ENCODE results near the gene ARHGEF38. TPM values are rescaled to one million over a fixed set of nuclear protein-coding genes. Genes with fewer than 3 reads are reported as not detected.
A peak's percentile ranks its signal among the peaks of the same experiment; 100 is the strongest.

Gene ARHGEF38, protein sequence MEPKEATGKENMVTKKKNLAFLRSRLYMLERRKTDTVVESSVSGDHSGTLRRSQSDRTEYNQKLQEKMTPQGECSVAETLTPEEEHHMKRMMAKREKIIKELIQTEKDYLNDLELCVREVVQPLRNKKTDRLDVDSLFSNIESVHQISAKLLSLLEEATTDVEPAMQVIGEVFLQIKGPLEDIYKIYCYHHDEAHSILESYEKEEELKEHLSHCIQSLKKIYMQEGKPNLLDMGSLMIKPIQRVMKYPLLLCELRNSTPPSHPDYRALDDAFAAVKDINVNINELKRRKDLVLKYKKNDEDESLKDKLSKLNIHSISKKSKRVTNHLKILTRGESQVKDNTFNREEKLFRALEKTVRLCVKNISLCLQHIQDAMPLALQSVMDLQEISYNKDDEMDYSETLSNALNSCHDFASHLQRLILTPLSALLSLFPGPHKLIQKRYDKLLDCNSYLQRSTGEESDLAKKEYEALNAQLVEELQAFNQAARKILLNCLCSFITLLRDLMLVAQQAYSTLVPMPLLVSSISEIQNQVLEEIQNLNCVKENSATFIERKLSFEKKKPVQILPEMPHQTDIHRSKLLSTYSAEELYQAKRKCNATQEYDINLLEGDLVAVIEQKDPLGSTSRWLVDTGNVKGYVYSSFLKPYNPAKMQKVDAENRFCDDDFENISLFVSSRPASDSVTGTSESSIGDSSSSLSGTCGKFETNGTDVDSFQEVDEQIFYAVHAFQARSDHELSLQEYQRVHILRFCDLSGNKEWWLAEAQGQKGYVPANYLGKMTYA
- not detected in 2 replicates for total RNA-seq (2014; rRNA removed; shearing (Covaris generic))

DNA sequence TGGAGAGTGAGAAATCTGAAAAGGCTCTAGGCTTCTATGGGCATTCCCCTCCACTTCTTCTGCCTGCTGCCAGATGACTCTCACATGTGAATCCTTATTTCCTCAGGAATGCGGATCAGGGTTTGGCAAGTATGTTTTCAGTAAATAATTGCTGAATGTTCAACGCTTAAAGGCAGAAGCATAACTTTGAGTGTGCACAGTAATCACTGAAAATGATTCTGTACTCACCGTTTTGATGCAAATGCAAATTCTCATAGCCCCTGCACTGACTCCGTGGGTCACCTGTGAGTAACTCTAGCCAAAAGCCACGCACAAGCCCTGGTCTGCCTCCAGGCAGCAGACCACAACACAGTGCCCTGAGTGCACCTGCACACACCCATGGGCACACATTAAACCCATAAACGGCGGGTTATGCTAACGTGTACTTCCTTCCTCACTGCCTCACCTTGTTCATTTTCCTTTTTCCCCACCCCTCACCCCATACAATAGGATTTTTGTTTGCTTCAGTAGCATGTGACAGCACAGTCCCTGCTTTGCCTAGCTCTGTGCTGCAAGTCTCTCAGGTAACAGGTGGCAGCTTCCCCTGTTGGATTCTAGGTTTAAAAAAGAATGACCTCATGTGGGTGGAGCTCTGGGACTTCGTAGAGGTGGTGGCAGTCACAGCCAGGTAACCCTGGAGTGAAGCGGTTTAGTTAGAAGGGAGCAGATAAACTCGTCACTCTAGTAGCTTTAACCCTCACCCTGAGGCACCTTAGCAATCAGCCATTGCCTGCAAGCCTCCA, at the start of gene ARHGEF38:
TSS of gene ARHGEF38 (plus strand) at position 656 of the 782 bp plus-strand sequence. CDS start 146 bp downstream, outside the sequence.
- peak; percentile 3 for DNase-seq (ENCODE audit: low read depth)

DNA sequence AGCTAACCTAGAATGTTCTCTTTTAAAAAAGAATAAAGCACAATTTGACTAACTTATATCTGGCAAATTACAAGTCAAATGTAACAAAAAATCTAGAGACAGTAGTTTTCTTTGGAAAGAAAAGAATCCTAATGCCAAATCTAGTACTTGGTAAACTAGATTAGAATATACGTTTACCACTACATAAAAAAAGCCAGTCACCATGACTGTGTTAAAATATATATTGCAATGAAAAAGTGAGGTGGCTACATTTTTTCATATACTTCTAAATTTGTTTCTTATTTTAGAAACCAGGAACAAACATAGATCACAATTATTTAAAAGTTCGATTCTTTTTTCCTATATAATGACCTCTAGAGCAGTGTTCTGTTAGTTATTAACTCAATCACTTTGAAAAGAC, 48.9 kb upstream of the ARHGEF38 start:
- DNase-seq (ENCODE audit: low read depth) = no peak

DNA sequence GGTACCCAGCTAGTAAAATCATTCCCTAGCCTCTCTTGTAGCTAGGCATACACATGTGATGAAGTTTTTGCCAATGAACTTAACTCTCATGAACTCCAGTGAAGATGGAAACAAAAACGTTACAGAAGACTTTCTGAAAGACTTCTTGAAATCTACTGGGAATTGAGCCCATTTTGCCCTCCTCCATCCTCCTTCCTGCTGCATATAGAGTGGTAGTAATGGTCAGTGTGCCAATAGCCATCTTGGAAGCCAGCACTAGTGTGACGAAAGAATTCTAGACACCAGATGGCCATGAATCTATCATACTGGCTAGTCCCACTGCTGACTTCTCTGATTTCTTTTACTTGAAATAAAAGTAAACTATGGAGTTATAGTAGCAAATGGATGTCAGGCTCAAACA, 47.7 kb upstream of the ARHGEF38 start:
- DNase-seq (ENCODE audit: low read depth) = no peak

DNA sequence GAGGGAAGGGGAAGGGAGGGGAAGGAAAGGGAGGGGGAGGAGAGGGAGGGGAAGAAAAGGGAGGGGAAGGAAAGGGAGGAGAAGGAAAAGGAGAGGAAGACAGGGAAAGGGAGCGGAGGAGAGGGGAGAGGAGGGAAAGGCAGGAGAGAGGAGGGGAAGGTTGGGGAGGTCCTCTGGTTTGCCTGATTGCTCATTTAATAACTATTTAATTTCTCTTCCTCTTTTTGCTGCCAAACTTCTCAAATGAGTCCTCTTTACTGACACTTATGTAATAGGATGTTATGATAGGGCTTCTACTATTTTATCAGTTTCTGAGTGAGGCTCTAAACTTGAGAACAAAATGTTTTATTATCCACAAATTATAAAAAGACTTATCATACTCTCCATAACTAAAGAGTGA, 43.1 kb upstream of the ARHGEF38 start:
- DNase-seq (ENCODE audit: low read depth) = no peak

DNA sequence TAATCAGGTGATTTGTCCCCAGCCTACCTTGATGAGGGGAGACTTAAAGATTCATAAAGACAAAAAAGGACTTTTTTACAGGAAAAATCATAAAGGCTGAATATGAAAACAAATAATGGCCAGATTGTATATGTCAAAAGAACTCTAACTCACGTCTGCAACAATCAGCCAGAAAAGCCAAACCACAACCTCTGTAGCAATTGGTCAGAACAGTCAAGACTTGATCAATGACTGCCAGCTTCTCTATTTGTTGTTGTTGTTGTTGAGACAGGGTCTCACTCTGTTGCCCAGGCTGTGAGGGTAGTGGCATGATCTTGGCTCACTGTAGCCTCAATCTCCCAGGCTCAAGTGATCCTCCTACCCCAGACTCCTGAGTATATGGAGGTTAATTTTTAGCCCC, 42.7 kb upstream of the ARHGEF38 start:
- no peak for DNase-seq (ENCODE audit: low read depth)

DNA sequence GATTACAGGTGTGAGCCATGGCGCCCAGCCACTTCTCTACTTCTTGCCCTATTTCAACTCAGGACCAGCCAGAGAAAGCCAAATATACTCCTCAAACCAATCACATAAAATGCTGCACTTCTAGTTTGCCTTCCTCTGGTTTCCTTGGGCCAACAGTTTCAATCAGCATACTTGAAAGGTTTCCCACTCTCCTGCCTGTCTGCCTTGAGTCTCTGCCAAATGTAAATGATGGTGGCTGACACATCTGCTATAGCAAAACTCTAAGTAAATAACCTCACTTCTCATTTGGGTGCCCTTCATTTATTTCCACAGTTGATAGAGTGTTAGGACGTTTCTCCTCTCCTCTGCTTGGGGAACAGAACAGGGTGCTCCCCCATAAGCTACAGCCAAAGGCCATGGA, 42.2 kb upstream of the ARHGEF38 start:
- DNase-seq (ENCODE audit: low read depth) = no peak

DNA sequence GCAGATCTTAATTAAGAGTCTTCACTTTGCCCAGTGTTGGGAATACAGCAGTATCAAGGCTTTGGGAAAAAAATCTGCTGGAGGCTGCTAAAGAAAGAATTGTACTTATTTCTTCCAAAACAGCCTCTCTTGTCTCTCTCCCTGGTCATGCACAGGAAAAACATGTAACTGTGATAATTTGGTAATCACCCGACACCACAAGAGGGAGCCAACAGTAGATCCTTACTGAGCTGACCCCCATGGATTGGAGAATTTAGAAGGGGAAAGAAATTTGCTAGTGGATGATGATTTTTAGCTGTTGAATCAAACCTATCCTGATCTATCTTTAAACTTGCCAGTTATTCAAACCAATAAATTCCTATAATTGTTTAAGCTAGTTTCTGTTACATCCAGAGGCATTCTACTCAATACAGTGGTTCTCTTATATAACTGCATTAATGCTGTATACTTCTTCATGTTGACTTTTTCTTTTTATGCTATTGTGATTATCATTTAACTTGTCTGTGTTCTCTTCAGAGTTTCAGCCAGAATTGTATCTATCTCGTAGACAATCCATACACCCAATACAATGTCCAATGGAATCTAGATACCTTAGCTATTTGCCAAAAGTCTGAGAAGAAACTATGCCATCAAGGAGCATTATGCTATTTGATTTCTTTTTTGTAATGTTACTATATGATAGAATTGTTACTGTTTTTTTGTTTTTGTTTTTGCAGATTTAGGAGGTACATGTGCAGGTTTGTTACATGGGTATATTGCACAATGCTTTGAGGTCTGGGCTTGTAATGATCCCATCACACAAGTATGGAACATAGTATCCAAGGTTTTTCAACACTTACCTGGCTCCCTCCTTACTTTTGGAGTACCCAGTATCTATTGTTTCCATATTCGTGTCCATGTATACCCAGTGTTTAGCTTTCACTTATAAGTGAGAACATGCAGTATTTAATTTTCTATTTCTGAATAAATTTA, 31.3 kb upstream of the ARHGEF38 start:
- peak; percentile 20 for DNase-seq (ENCODE audit: low read depth)

DNA sequence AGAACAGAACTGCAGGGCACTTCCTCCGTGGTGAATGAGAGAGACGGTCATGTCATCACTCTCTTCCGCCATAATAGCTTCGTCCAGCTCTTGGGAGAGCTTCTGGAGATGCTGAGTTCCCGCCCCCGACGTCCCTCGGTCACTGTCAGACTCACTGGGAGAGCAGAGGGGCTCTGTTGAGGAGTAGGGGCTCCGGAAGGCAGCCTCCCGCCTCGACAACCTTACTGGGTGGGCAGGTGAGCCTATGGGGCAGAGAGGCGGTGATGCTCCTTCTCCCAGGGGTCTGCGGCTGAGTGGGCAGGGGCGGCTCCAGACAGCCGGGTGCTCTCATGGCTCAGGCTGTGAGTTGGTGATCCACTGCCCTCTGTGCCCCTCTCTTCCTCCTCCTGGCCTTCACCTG, 25.8 kb upstream of the ARHGEF38 start:
- DNase-seq (ENCODE audit: low read depth) = no peak

DNA sequence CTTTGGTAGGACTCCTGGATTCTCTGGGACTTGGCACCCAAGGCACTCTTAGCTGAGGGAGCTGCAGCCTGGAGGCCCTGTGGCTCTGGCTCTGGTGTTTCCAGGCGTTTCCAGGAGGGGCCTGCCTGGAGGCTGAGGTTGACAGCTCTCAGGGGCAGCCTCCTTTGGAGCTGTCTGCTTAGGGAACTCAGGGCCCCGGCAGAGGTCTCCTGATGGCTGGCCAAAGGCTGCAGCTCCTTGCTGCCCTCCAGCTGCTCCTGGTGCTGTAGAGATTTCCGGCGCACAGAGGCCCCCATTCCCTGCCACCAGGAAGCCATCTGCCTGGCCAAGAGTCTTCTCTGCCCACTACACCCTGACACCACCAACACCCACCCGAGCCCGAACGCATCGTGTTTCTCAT, 25.3 kb upstream of the ARHGEF38 start:
- DNase-seq (ENCODE audit: low read depth) = no peak

DNA sequence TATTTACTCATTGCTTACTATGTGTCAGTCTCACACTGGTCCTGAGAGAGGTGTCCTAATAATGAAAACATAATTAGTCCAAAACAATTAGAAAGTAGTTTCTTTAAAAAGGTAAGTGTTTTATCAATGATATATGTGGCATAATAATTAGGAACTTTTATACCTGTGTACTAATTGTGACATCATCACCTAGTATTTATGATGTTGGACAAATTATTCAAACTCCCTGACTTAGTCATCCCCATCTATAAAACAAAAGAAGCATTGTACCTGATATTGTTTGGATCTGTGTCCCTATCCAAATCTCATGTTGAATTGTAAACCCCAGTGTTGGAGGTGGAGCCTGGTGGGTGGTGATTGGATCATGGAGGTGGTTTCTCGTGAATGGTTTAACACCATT, 15.8 kb upstream of the ARHGEF38 start:
- DNase-seq (ENCODE audit: low read depth) = no peak

DNA sequence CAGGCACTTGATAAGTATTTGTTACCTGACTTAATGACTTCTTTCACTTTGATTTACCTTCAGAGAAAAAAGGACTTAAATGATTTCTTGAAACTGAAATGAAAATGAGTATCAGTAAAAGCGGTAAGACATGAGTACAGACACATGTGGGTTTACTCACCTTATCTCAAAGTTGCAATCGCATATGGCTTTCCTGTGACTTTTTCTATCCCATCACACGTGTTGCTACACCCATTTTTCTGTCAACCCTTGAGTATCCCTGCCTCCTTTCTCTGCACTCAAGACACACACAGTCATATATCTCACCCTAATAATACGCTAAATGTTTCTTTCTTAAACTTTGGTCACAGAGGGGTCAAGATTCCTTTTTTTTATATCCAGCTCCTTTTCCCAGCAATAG, 11.0 kb upstream of the ARHGEF38 start:
- DNase-seq (ENCODE audit: low read depth) = no peak

DNA sequence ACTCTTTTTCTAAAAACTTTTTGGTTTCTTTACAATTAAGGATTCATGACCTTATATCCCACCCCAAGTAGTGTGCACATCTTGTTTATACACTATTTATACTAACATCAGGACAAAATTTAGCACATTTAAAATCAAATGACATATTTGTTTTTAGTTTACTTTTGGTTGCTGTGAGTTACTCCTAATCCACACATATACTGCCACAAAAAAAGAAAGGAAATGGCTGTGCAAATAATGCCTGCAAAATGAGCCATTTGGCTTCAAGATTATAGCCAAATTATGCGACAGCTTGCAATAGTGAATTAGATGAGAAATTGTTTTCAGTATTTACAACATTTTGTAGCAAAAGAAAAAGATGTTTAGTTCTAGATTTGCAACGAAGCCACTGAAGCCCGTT, 10.4 kb upstream of the ARHGEF38 start:
- DNase-seq (ENCODE audit: low read depth) = no peak

DNA sequence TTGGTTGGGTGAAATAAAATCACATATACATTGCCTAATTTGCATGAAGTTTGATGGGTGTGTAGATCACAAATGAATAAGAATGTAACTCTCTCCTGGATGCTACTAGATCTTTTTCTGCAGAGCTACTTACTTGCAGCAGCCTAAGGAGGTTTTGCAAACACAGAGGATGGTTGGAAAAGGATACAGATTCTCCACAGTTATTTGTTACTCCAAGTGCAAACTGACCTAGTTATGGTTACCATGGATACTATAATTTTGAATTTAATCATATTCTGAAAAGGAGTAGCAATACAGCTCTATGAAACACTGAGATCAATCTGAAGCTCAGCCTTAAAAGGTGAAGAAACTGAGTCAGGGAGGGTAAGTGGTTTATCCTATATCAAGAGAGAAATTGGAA, 9.1 kb upstream of the ARHGEF38 start:
- DNase-seq (ENCODE audit: low read depth) = no peak

DNA sequence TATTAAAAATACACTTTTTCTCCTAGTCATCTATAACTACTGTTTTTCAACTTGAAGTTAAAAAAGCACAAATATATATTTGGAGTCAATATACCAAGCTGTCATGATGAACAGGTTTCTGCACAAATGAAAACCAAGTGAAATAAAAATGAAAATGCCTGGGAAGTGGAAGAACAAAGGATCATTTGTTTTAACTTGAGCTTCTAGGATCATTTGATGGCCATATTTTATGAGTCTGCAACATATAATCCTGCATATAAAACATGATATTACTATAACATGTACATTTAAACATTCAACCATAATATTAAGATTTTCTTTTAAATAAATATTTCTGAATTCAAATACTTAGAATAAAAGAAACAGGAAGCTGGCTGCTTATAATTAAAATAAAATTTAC, 8.5 kb upstream of the ARHGEF38 start:
- no peak for DNase-seq (ENCODE audit: low read depth)

DNA sequence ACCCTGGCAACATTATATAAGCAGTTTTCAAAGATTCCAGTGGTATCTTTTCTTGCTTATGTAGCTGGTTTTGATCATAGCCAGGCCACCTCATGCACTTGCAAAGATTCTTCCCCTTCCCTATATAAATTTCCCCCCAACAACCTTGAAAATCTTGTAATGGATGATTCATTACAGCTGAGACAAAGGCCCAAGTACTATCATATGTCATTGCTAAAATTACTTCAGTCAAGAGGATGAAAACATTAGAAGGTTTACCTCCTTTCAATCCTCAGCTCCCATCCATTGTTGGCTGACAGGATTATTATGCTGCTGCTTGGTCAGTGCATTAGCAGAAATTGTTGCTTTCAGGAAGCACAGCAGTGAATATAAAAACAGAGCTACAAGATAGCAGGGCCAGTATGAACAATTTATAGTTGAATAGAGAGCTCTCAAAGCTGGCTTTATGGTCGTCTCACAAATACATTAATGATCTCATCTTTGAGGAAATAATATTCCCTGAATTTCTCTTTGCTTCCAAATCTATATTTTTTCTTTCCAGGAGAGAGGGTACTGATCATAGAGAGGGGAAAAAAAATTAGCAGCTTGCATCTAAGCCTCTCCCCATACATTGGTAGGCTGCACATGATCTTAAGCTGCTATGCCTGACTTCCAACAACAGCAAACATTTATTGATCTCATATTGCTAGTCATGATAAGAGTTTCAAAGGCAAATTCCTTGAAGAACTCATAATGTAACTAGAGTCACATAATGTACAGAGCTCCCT, 7.7 kb upstream of the ARHGEF38 start:
- no peak for DNase-seq (ENCODE audit: low read depth)

DNA sequence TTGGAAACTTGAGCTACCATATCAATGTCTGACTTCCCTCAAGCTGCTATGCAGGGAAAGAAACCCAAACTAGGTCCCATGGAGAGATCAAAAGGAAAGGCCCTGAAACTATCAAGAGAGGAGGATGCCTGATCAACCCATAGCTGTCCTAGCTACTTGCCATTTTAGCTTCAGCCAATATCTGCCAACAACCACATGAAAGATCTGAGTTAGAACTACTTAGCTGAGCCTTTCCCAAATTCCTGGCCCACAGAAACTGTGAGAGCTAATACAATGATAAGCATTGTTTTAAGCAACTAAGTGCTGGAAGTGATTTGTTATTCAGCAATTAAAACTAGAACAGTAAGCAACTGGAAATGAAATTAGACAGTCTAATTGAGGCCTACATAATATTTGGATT, 6.3 kb upstream of the ARHGEF38 start:
- DNase-seq (ENCODE audit: low read depth) = no peak

DNA sequence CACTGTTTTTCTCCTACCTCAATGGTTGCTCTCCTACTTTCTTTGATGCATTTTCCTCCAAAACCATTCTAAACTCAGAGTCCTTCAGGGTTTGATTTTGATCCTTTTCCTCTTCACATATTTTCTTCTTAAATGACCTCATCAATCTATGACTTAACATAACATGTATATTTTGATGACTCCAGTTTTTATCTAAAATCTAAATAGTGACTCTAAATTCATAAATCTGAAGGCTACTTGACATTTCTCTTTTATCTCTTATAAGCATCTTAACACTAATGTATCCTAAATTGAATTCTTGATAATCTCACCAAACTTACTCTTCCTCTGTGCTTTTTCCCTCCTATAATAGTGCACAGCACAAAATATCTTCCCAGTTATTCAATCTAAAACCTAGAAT, 4.7 kb upstream of the ARHGEF38 start:
- DNase-seq (ENCODE audit: low read depth) = no peak

DNA sequence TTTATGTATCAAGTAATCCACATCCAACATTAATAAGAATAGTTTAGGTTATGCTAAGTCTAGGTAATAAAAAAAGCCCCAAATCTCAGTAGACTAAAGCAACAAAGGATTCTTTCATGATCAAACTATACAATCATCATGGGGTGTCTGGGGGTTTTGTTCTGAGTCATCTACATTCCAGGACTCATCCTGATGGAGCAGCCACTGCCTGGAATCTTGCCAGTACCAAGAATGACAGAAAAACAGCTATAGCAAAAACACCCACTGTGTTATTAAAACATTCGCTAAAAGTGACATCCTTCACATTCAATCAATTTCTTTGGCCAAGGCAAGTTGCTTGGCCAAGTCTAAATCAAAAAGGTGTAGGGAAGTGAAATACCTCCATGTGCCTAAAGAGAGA, 3.9 kb upstream of the ARHGEF38 start:
- peak; percentile 35 for DNase-seq (ENCODE audit: low read depth)

DNA sequence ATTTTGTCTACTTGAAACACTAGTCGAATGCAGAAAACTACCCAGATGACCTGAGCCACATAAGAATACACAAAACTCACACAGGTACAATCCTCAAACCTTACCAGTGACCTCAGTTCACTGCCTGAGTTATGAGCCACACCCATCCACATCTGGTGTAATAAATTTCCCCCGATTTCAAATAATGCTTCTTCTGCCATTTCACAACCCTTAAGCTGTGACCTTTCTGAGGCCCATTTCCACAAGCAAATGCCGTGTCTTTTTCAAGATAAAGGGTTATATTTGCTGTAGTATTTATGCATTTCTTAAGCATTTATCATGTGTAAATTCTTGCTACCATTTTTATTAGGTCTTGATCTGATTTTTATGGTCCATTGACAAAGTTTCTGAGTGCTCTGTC, 1.8 kb upstream of the ARHGEF38 start:
- DNase-seq (ENCODE audit: low read depth) = no peak

DNA sequence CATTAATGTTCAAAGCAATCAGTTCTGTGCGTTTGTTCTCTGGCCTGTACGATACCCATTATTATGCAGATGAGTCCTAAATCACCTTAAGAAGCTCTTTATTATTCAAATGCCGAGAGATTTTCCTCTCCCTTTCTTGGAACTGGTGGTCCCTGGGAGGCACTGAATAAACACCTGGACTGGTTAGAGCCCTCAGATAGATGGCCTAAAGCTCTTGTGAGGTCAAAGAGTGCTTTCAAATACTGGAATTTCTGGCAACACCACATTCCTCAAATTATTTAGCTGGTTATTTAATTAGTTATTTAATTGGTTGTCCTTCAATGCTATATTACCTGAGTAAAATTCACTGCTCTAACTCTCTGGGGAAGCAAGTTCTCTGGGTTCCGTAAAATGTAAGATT, 3.0 kb downstream of the ARHGEF38 start:
- DNase-seq (ENCODE audit: low read depth) = no peak

All from Daoy (cell line).